SH-SY5Y (cell line): Measurements from ENCODE around the gene ZNF605.

ENCODE experiments used
- GATA2 ChIP-seq: IDR thresholded peaks from 2 replicates; pipeline ENCODE4 v1.6.1; 2011; ENCODE audit warnings: mild to moderate bottlenecking, low read depth, low read length
- GATA3 ChIP-seq: IDR thresholded peaks from 2 replicates; pipeline ENCODE4 v1.6.1; 2011; ENCODE audit warnings: low read depth, mild to moderate bottlenecking, low read length, moderate library complexity

DNA sequence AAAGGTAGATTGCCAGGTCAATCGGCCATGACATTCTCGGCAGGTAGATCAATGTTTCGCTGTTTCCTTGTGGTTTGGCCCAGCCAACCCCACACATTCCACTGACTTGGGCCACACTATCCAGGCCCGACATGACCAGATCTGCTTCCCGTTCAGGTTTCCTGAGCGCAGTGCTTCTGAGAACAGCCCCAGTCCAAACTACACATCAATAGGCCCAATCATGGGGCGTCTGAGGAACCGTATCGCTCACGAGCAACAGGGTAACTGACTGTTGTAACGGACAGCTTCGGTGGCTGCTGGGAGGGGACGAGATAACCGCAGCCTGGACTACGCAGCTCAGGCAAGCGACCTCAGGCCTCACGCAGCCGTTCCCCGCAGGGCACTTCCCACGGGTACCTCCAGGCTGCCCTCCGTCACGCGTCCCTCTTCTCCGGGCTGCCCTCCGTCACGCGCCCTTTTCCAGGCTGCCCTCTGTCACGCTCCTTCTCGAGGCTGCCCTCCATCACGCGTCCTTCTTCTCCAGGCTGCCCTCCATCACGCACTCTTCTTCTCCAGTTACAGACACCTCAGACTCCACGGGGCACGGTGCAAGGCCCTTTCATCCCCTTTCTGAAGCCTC, 14.7 kb downstream of the ZNF605 start:
- TF ChIP-seq GATA3 (no peak), GATA2 (no peak)
